ENCODE results near the gene RAB28. TPM values are rescaled to one million over a fixed set of nuclear protein-coding genes. Genes with fewer than 3 reads are reported as not detected.

Gene RAB28
- total RNA-seq, 5 donors from 2014 or later (not counting 1 experiment from before 2014, with no cell fraction given), result 8.7 to 15.1 (median 13.4) TPM

- ATAC-seq (replicated peaks in 1 of 4) (no peak), DNase-seq (no peak)
- peaks cover 0 to 10% of the 10 kb centered on the region in 2 donors for H3K36me3 ChIP-seq (ENCODE audit: control insufficient read depth in 2 of 2, extremely low read depth in 1 of 2, insufficient read depth in 1 of 2, low read length in 1 of 2)
- ChIA-PET CTCF (no interaction called here), POLR2A (no interaction called here)
- H3K27ac Mint-ChIP-seq, result no peak overlapping the region
- H3K27me3 Mint-ChIP-seq, result no peaks in the 10 kb centered on the region
- no peaks in the 10 kb centered on the region for H3K9me3 ChIP-seq
- no peak overlapping the region for H3K4me3 Mint-ChIP-seq
- H3K9me3 Mint-ChIP-seq, result no peaks in the 10 kb centered on the region
- peaks cover 60% of the 10 kb centered on the region for H3K36me3 Mint-ChIP-seq
- no peak overlapping the region for H3K4me3 ChIP-seq (ENCODE audit: control insufficient read depth in 1 of 2, extremely low read depth in 1 of 2, low read length in 1 of 2)
- H3K4me1 Mint-ChIP-seq, result no peaks in the 10 kb centered on the region
- no peaks in the 10 kb centered on the region for H3K27me3 ChIP-seq (replicated peaks in 1 of 2; ENCODE audit: control insufficient read depth in 2 of 2, extremely low read depth in 1 of 2, insufficient read depth in 2 of 2, low read length in 1 of 2)
- no peaks in the 10 kb centered on the region for H3K4me1 ChIP-seq (ENCODE audit: control insufficient read depth in 1 of 2, extremely low read depth in 1 of 2, insufficient read depth in 2 of 2, low read length in 2 of 2)
- H3K27ac ChIP-seq (ENCODE audit: low read length), result no peak overlapping the region
These were observed 116.9 kb downstream of the RAB28 start for GRCh38 chr4:13367244-13367643.

- no peak for DNase-seq
- Mint-ChIP-seq H3K4me1 (no peaks in the 10 kb centered on the region), H3K9me3 (no peaks in the 10 kb centered on the region), H3K27me3 (no peaks in the 10 kb centered on the region), H3K36me3 (peaks cover 62% of the 10 kb centered on the region), H3K4me3 (no peak overlapping the region), H3K27ac (no peak overlapping the region)
- Histone ChIP-seq H3K4me3 (ENCODE audit: control insufficient read depth in 1 of 2, extremely low read depth in 1 of 2, low read length in 1 of 2) (no peak overlapping the region), H3K27ac (ENCODE audit: low read length) (no peak overlapping the region), H3K27me3 (replicated peaks in 1 of 2; ENCODE audit: control insufficient read depth in 2 of 2, extremely low read depth in 1 of 2, insufficient read depth in 2 of 2, low read length in 1 of 2) (no peaks in the 10 kb centered on the region), H3K9me3 (no peaks in the 10 kb centered on the region), H3K4me1 (ENCODE audit: control insufficient read depth in 1 of 2, extremely low read depth in 1 of 2, insufficient read depth in 2 of 2, low read length in 2 of 2) (no peaks in the 10 kb centered on the region), H3K36me3 (ENCODE audit: control insufficient read depth in 2 of 2, extremely low read depth in 1 of 2, insufficient read depth in 1 of 2, low read length in 1 of 2) (peaks cover 0 to 10% of the 10 kb centered on the region in 2 donors)
- ChIA-PET CTCF (interaction anchor here in 1 of 2 donors (0.6 kb wide), 1 partner anchor 729 kb away, joined by 4 read pairs; no protein-coding TSS in a partner anchor), POLR2A (no interaction called here)
- no peak for ATAC-seq (replicated peaks in 1 of 4)
- 89% methylated on average over 1 of the region's 3 CpGs for WGBS (ENCODE audit: insufficient coverage)
These were observed 118.9 kb downstream of the RAB28 start for GRCh38 chr4:13365195-13365594.

GRCh38 chr4:13364653-13365052 is 119.5 kb downstream of the RAB28 start:
- CTCF ChIA-PET, result interaction anchor here in 1 of 2 donors (0.6 kb wide), 1 partner anchor 729 kb away, joined by 4 read pairs; no protein-coding TSS in a partner anchor
- no peak overlapping the region for H3K27ac Mint-ChIP-seq
- Histone ChIP-seq H3K4me3 (ENCODE audit: control insufficient read depth in 1 of 2, extremely low read depth in 1 of 2, low read length in 1 of 2) (no peak overlapping the region), H3K9me3 (no peaks in the 10 kb centered on the region), H3K27me3 (replicated peaks in 1 of 2; ENCODE audit: control insufficient read depth in 2 of 2, extremely low read depth in 1 of 2, insufficient read depth in 2 of 2, low read length in 1 of 2) (no peaks in the 10 kb centered on the region), H3K36me3 (ENCODE audit: control insufficient read depth in 2 of 2, extremely low read depth in 1 of 2, insufficient read depth in 1 of 2, low read length in 1 of 2) (peaks cover 0 to 10% of the 10 kb centered on the region in 2 donors), H3K4me1 (ENCODE audit: control insufficient read depth in 1 of 2, extremely low read depth in 1 of 2, insufficient read depth in 2 of 2, low read length in 2 of 2) (no peaks in the 10 kb centered on the region), H3K27ac (ENCODE audit: low read length) (no peak overlapping the region)
- H3K4me1 Mint-ChIP-seq, result no peaks in the 10 kb centered on the region
- POLR2A ChIA-PET, result no interaction called here
- DNase-seq (no peak), ATAC-seq (replicated peaks in 1 of 4) (no peak)
- no peak overlapping the region for H3K4me3 Mint-ChIP-seq
- peaks cover 63% of the 10 kb centered on the region for H3K36me3 Mint-ChIP-seq
- H3K9me3 Mint-ChIP-seq, result no peaks in the 10 kb centered on the region
- WGBS (ENCODE audit: insufficient coverage), result 100% methylated on average over 6 of the region's 6 CpGs
- H3K27me3 Mint-ChIP-seq, result no peaks in the 10 kb centered on the region

GRCh38 chr4:13364172-13364571 is 120.0 kb downstream of the RAB28 start:
- no CpG with 5 or more reads among the region's 1 CpG for WGBS (ENCODE audit: insufficient coverage)
- H3K27ac ChIP-seq (ENCODE audit: low read length), result no peak overlapping the region
- POLR2A ChIA-PET, result no interaction called here
- no peaks in the 10 kb centered on the region for H3K27me3 Mint-ChIP-seq
- no peaks in the 10 kb centered on the region for H3K9me3 ChIP-seq
- H3K4me1 ChIP-seq (ENCODE audit: control insufficient read depth in 1 of 2, extremely low read depth in 1 of 2, insufficient read depth in 2 of 2, low read length in 2 of 2), result no peaks in the 10 kb centered on the region
- H3K4me3 Mint-ChIP-seq, result no peak overlapping the region
- H3K9me3 Mint-ChIP-seq, result peaks cover 0 to under 1% (median 0%) of the 10 kb centered on the region in 3 donors
- DNase-seq, result no peak
- no peak for ATAC-seq (replicated peaks in 1 of 4)
- H3K4me1 Mint-ChIP-seq, result no peaks in the 10 kb centered on the region
- H3K27ac Mint-ChIP-seq, result no peak overlapping the region
- H3K4me3 ChIP-seq (ENCODE audit: control insufficient read depth in 1 of 2, extremely low read depth in 1 of 2, low read length in 1 of 2), result no peak overlapping the region
- CTCF ChIA-PET, result interaction anchor here in 1 of 2 donors (0.6 kb wide), 1 partner anchor 1742 kb away, joined by 3 read pairs; no protein-coding TSS in a partner anchor
- peaks cover 0 to 10% of the 10 kb centered on the region in 2 donors for H3K36me3 ChIP-seq (ENCODE audit: control insufficient read depth in 2 of 2, extremely low read depth in 1 of 2, insufficient read depth in 1 of 2, low read length in 1 of 2)
- H3K36me3 Mint-ChIP-seq, result peaks cover 65% of the 10 kb centered on the region
- H3K27me3 ChIP-seq (replicated peaks in 1 of 2; ENCODE audit: control insufficient read depth in 2 of 2, extremely low read depth in 1 of 2, insufficient read depth in 2 of 2, low read length in 1 of 2), result no peaks in the 10 kb centered on the region

- ATAC-seq (replicated peaks in 1 of 4) (no peak), DNase-seq (no peak)
- no peaks in the 10 kb centered on the region for H3K9me3 ChIP-seq
- peaks cover 59% of the 10 kb centered on the region for H3K36me3 Mint-ChIP-seq
- no CpG with 5 or more reads among the region's 1 CpG for WGBS (ENCODE audit: insufficient coverage)
- no peaks in the 10 kb centered on the region for H3K4me1 Mint-ChIP-seq
- H3K27me3 Mint-ChIP-seq, result no peaks in the 10 kb centered on the region
- peaks cover 0 to 5% of the 10 kb centered on the region in 2 donors for H3K36me3 ChIP-seq (ENCODE audit: control insufficient read depth in 2 of 2, extremely low read depth in 1 of 2, insufficient read depth in 1 of 2, low read length in 1 of 2)
- H3K27ac Mint-ChIP-seq, result no peak overlapping the region
- CTCF ChIA-PET, result no interaction called here
- H3K4me3 Mint-ChIP-seq, result no peak overlapping the region
- H3K27ac ChIP-seq (ENCODE audit: low read length), result no peak overlapping the region
- H3K9me3 Mint-ChIP-seq, result peaks cover 0 to 5% (median 0%) of the 10 kb centered on the region in 3 donors
- no peaks in the 10 kb centered on the region for H3K27me3 ChIP-seq (replicated peaks in 1 of 2; ENCODE audit: control insufficient read depth in 2 of 2, extremely low read depth in 1 of 2, insufficient read depth in 2 of 2, low read length in 1 of 2)
- POLR2A ChIA-PET, result no interaction called here
- H3K4me1 ChIP-seq (ENCODE audit: control insufficient read depth in 1 of 2, extremely low read depth in 1 of 2, insufficient read depth in 2 of 2, low read length in 2 of 2), result no peaks in the 10 kb centered on the region
- H3K4me3 ChIP-seq (ENCODE audit: control insufficient read depth in 1 of 2, extremely low read depth in 1 of 2, low read length in 1 of 2), result no peak overlapping the region
These were observed 124.3 kb downstream of the RAB28 start for GRCh38 chr4:13359809-13360208.

- 94% methylated on average over 2 of the region's 7 CpGs for WGBS (ENCODE audit: insufficient coverage)
These were observed 128.8 kb downstream of the RAB28 start for GRCh38 chr4:13355111-13355880.

More at GRCh38 chr4:13355111-13355880, 128.8 kb downstream of the RAB28 start:
- Mint-ChIP-seq H3K9me3 (peaks cover 2 to 11% (median 5%) of the 10 kb centered on the region in 3 donors), H3K27ac (no peak overlapping the region), H3K36me3 (peaks cover 59% of the 10 kb centered on the region), H3K4me3 (no peak overlapping the region), H3K4me1 (no peaks in the 10 kb centered on the region), H3K27me3 (no peaks in the 10 kb centered on the region)
- ATAC-seq (replicated peaks in 1 of 4), result no peak
- H3K4me3 ChIP-seq (ENCODE audit: control insufficient read depth in 1 of 2, extremely low read depth in 1 of 2, low read length in 1 of 2), result no peak overlapping the region
- CTCF ChIA-PET, result no interaction called here
- peaks cover 0 to 5% of the 10 kb centered on the region in 2 donors for H3K36me3 ChIP-seq (ENCODE audit: control insufficient read depth in 2 of 2, extremely low read depth in 1 of 2, insufficient read depth in 1 of 2, low read length in 1 of 2)
- no peaks in the 10 kb centered on the region for H3K9me3 ChIP-seq
- H3K27ac ChIP-seq (ENCODE audit: low read length), result no peak overlapping the region
- H3K27me3 ChIP-seq (replicated peaks in 1 of 2; ENCODE audit: control insufficient read depth in 2 of 2, extremely low read depth in 1 of 2, insufficient read depth in 2 of 2, low read length in 1 of 2), result no peaks in the 10 kb centered on the region
- POLR2A ChIA-PET, result no interaction called here
- H3K4me1 ChIP-seq (ENCODE audit: control insufficient read depth in 1 of 2, extremely low read depth in 1 of 2, insufficient read depth in 2 of 2, low read length in 2 of 2), result no peaks in the 10 kb centered on the region
- DNase-seq, result no peak

All from T-cell (primary cell).